ENCODE data around the gene ACP5. TPM values are rescaled to one million over a fixed set of nuclear protein-coding genes. Genes with fewer than 3 reads are reported as not detected.

The ACP5 gene
- total RNA-seq, 3 donors from 2014 or later (not counting 1 experiment from before 2014, with no cell fraction given) = 14.9 to 20.3 (median 18.8) TPM

DNA sequence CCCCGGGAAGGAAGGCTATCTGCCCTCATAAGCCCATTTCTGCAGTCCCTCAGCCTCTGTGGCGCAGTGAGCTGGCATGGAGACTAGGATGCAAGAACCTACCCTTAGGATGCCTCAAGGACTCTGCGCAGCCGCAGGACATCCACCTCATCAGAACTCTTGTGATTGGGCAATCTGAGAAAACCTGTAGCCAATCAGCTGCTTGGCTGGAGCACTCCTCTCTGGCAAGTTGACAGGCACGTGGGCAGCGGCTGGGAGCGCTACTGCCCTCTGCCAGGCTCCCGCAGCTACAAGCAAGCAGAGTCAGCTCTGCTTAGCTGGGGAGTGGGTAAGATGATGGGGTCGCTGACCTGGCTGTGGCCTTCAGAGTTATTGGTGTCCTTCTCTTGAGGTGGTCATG, 47.0 kb downstream of the ACP5 start:
- no peak overlapping the region for H3K27ac Mint-ChIP-seq
- no peaks in the 10 kb centered on the region for H3K27me3 ChIP-seq (ENCODE audit: control insufficient read depth, insufficient read depth, low read length)
- H3K9me3 ChIP-seq (ENCODE audit: control insufficient read depth, insufficient read depth, low read length) = no peaks in the 10 kb centered on the region
- no peaks in the 10 kb centered on the region for H3K27me3 Mint-ChIP-seq (ENCODE audit: low read depth in 2 of 2)
- no peaks in the 10 kb centered on the region for H3K36me3 Mint-ChIP-seq
- DNase-seq = peak in 1 of 2 donors; percentile 51
- H3K4me3 ChIP-seq (ENCODE audit: low read length) = no peak overlapping the region
- H3K27ac ChIP-seq (ENCODE audit: low read length) = no peak overlapping the region
- intact Hi-C loops (cut with micrococcal nuclease) = no loop called here
- peaks cover 18% of the 10 kb centered on the region for H3K4me1 ChIP-seq (ENCODE audit: control insufficient read depth, insufficient read depth, low read length)
- WGBS (ENCODE audit: insufficient coverage) = 24% methylated on average over 9 of the region's 9 CpGs
- H3K36me3 ChIP-seq (ENCODE audit: control insufficient read depth, insufficient read depth, low read length) = no peaks in the 10 kb centered on the region
- no peaks in the 10 kb centered on the region for H3K9me3 Mint-ChIP-seq
- TF ChIP-seq, protein P1, sequence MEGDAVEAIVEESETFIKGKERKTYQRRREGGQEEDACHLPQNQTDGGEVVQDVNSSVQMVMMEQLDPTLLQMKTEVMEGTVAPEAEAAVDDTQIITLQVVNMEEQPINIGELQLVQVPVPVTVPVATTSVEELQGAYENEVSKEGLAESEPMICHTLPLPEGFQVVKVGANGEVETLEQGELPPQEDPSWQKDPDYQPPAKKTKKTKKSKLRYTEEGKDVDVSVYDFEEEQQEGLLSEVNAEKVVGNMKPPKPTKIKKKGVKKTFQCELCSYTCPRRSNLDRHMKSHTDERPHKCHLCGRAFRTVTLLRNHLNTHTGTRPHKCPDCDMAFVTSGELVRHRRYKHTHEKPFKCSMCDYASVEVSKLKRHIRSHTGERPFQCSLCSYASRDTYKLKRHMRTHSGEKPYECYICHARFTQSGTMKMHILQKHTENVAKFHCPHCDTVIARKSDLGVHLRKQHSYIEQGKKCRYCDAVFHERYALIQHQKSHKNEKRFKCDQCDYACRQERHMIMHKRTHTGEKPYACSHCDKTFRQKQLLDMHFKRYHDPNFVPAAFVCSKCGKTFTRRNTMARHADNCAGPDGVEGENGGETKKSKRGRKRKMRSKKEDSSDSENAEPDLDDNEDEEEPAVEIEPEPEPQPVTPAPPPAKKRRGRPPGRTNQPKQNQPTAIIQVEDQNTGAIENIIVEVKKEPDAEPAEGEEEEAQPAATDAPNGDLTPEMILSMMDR (IDR thresholded peaks at IDR 0.05) = no peak
- peaks cover 17 to 32% of the 10 kb centered on the region in 2 donors for H3K4me1 Mint-ChIP-seq
- H3K4me3 Mint-ChIP-seq = no peak overlapping the region
- no peak for ATAC-seq

DNA sequence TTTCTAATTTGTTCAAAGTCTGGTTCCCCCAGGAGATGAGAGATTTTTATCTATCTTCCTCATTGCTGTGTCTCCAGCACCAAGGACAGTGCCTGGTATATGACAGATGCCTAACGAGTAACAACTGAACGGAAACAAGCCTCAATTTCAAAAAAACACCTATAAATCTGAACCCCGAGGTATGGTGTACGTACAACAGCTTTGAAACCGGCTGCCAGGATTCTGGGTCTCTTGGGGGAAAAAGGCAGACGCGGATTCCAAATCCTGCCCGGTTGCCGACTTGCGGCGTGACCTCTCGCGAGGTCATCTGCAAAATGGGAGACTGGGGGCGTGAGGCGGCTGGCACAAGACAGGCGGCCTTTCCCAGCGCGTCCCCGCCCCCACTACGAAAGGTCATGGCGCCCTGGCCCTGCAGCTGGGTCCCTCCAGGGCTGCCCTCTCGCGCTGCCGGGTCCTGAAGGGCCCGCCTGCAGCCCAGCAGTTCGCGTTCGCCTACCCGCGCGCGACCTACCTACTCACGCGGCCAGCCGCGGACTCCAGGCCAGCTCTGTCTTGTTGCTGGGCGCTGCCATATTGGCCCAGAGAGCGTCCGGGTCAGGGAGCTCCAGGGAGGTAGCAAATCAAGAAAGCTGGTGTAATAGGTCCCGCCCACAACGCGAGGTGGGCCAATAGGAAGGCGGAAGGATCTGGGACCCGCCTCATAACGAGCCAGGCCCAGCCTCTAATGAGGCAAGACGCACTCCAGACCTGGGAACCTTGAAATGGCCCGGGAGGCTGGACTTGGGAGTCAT, 48.7 kb downstream of the ACP5 start, which contains the start of gene ECSIT:
TSS of gene ECSIT (minus strand) at position 584 of the 791 bp plus-strand sequence. CDS start 9,964 bp downstream, outside the sequence.
- TF ChIP-seq, protein P1 (IDR thresholded peaks at IDR 0.05) = no peak
- Histone ChIP-seq H3K27me3 (ENCODE audit: control insufficient read depth, insufficient read depth, low read length) (no peaks in the 10 kb centered on the region), H3K36me3 (ENCODE audit: control insufficient read depth, insufficient read depth, low read length) (no peaks in the 10 kb centered on the region), H3K9me3 (ENCODE audit: control insufficient read depth, insufficient read depth, low read length) (no peaks in the 10 kb centered on the region), H3K4me3 (ENCODE audit: low read length) (peak within 1 kb of the TSS; percentile 46), H3K27ac (ENCODE audit: low read length) (peak within 1 kb of the TSS; percentile 76), H3K4me1 (ENCODE audit: control insufficient read depth, insufficient read depth, low read length) (peaks cover 17% of the 10 kb centered on the region)
- Mint-ChIP-seq H3K4me3 (peak within 1 kb of the TSS; percentile 96), H3K36me3 (no peaks in the 10 kb centered on the region), H3K27me3 (ENCODE audit: low read depth in 2 of 2) (no peaks in the 10 kb centered on the region), H3K9me3 (no peaks in the 10 kb centered on the region), H3K4me1 (peaks cover 14 to 22% of the 10 kb centered on the region in 2 donors), H3K27ac (peak within 1 kb of the TSS; percentile 94 to 95)
- peak; percentile 96 to 99 (median 97) for ATAC-seq
- WGBS (ENCODE audit: insufficient coverage) = under 1% methylated on average over 47 of the region's 47 CpGs
- intact Hi-C loops (cut with micrococcal nuclease) = loop anchor here (1.0 kb wide), 2 partner anchors 8 to 23 kb away; partner anchors contain the start of gene ZNF653
- peak; percentile 89 to 96 for DNase-seq

Other genes with a start within 250 kb of the ACP5 start
- gene RAB3D, start 238.0 kb downstream of the ACP5 start, total RNA-seq = 10 to 100 TPM; 14.3 to 20.0 (median 15.7) TPM
- 10 to 100 TPM; 25.0 to 29.9 (median 29.5) TPM for gene TMEM205, start 231.4 kb downstream of the ACP5 start, total RNA-seq
- gene CCDC159, start 231.1 kb downstream of the ACP5 start, total RNA-seq = 10 to 100 TPM; 86.9 to 94.9 (median 91.8) TPM
- gene PLPPR2, start 222.2 kb downstream of the ACP5 start, total RNA-seq = 10 to 100 TPM; 13.3 to 21.1 (median 16.1) TPM
- gene SWSAP1, start 203.0 kb downstream of the ACP5 start, total RNA-seq = 1 to 10 TPM; 2.1 to 2.9 (median 2.8) TPM
- 10 to 100 TPM in 2 of 3 donors, 1 to 10 TPM in 1; 7.6 to 10.7 (median 10.3) TPM for gene EPOR, start 193.3 kb downstream of the ACP5 start, total RNA-seq
- gene RGL3, start 158.3 kb downstream of the ACP5 start, total RNA-seq = under 1 TPM in 1 of 3 donors, not detected in 2; 0.48 TPM
- gene ODAD3, start 142.5 kb downstream of the ACP5 start, total RNA-seq = not detected
- 100 to 1,000 TPM; 320 to 367 (median 327) TPM for gene PRKCSH, start 142.0 kb downstream of the ACP5 start, total RNA-seq
- not detected for gene ELAVL3, start 96.6 kb downstream of the ACP5 start, total RNA-seq
- gene ZNF653, start 71.8 kb downstream of the ACP5 start, total RNA-seq = 10 to 100 TPM in 2 of 3 donors, 1 to 10 TPM in 1; 9.9 to 15.4 (median 10.8) TPM
- gene ECSIT, start 48.5 kb downstream of the ACP5 start, total RNA-seq = 10 to 100 TPM; 23.6 to 24.5 (median 24.1) TPM
- not detected for gene CNN1, start 38.8 kb downstream of the ACP5 start, total RNA-seq
- 10 to 100 TPM; 46.4 to 54.2 (median 50.0) TPM for gene ELOF1, start 18.4 kb downstream of the ACP5 start, total RNA-seq
- gene ZNF627, start 19.8 kb upstream of the ACP5 start, total RNA-seq = 1 to 10 TPM; 4.7 to 7.5 (median 4.9) TPM
- 1 to 10 TPM; 3.2 to 7.1 (median 5.2) TPM for gene ZNF823, start 161.3 kb upstream of the ACP5 start, total RNA-seq
- gene ZNF441, start 189.4 kb upstream of the ACP5 start, total RNA-seq = 1 to 10 TPM; 6.5 to 9.6 (median 7.1) TPM
- 1 to 10 TPM; 1.9 to 3.8 (median 3.7) TPM for gene ZNF491, start 220.9 kb upstream of the ACP5 start, total RNA-seq
- 10 to 100 TPM; 21.8 to 37.4 (median 26.6) TPM for gene ZNF440, start 236.6 kb upstream of the ACP5 start, total RNA-seq